SK-N-SH treated with all-trans-retinoic acid at 6 μM for 48 hours (cell line): ENCODE results near the gene RPTN.

ENCODE experiments used
- ATAC-seq: fragments of 200-7000 bp; cut with Tn5 transposase; 3 replicates; pipeline ENCODE4 v1.9.1; 2020; ENCODE audit warnings: mild to moderate bottlenecking, moderate library complexity
- ARNTL ChIP-seq: fragments of 450-650 bp; formaldehyde crosslinking; IDR thresholded peaks from 2 replicates; pipeline ENCODE4 v1.5.0; 2020; ENCODE audit warnings: low read depth, mild to moderate bottlenecking, moderate library complexity, borderline replicate concordance
- BACH2 ChIP-seq: fragments of 250-450 bp; sonication (Bioruptor Pico); IDR thresholded peaks from 2 replicates; pipeline ENCODE4 v1.9.0; 2021; ENCODE audit warnings: mild to moderate bottlenecking, borderline replicate concordance
- CSDC2 ChIP-seq: fragments of 250-450 bp; sonication (Bioruptor Pico); IDR thresholded peaks from 2 replicates; pipeline ENCODE4 v1.5.0; 2020; ENCODE audit warnings: mild to moderate bottlenecking, moderate library complexity
- CSRNP3 ChIP-seq: fragments of 250-450 bp; sonication (Bioruptor Pico); IDR thresholded peaks from 2 replicates; pipeline ENCODE4 v1.5.1; 2021; ENCODE audit warnings: mild to moderate bottlenecking, moderate library complexity
- ESRRG ChIP-seq: fragments of 250-450 bp; sonication (Bioruptor Pico); IDR thresholded peaks from 2 replicates; pipeline ENCODE4 v1.6.1; 2021; ENCODE audit warnings: mild to moderate bottlenecking
- GLIS3 ChIP-seq: fragments of 250-450 bp; sonication (Bioruptor Pico); IDR thresholded peaks from 2 replicates; pipeline ENCODE4 v1.5.0; 2020; ENCODE audit warnings: mild to moderate bottlenecking, moderate library complexity
- ISL1 ChIP-seq: fragments of 250-450 bp; sonication (Bioruptor Pico); IDR thresholded peaks from 2 replicates; pipeline ENCODE4 v2.1.2; 2022; ENCODE audit warnings: mild to moderate bottlenecking, moderate library complexity
- OSR1 ChIP-seq: fragments of 250-450 bp; sonication (Bioruptor Pico); IDR thresholded peaks from 2 replicates; pipeline ENCODE4 v1.8.0; 2022; ENCODE audit warnings: moderate library complexity, mild to moderate bottlenecking, inconsistent platforms
- PATZ1 ChIP-seq: fragments of 250-450 bp; sonication (Bioruptor Pico); IDR thresholded peaks from 2 replicates; pipeline ENCODE4 v1.8.0; 2020; ENCODE audit warnings: mild to moderate bottlenecking, moderate library complexity, borderline replicate concordance
- PPARA ChIP-seq: fragments of 250-450 bp; sonication (Bioruptor Pico); IDR thresholded peaks from 2 replicates; pipeline ENCODE4 v1.5.0; 2020; ENCODE audit warnings: mild to moderate bottlenecking, borderline replicate concordance
- RARB ChIP-seq: fragments of 250-450 bp; sonication (Bioruptor Pico); IDR thresholded peaks from 2 replicates; pipeline ENCODE4 v1.8.0; 2021; ENCODE audit warnings: mild to moderate bottlenecking, moderate library complexity
- SNAI2 ChIP-seq: fragments of 250-450 bp; sonication (Bioruptor Pico); IDR thresholded peaks from 2 replicates; pipeline ENCODE4 v1.5.0; 2020; ENCODE audit warnings: mild to moderate bottlenecking, moderate library complexity
- TCF4 ChIP-seq: fragments of 250-450 bp; sonication (Bioruptor Pico); IDR thresholded peaks from 2 replicates; pipeline ENCODE4 v1.8.0; 2021; ENCODE audit warnings: mild to moderate bottlenecking, moderate library complexity, borderline replicate concordance
- TOX ChIP-seq: fragments of 250-450 bp; sonication (Bioruptor Pico); IDR thresholded peaks from 2 replicates; pipeline ENCODE4 v1.8.0; 2021; ENCODE audit warnings: mild to moderate bottlenecking, moderate library complexity, borderline replicate concordance
- TSHZ2 ChIP-seq: fragments of 250-450 bp; sonication (Bioruptor Pico); IDR thresholded peaks from 2 replicates; pipeline ENCODE4 v1.5.0; 2020; ENCODE audit warnings: mild to moderate bottlenecking, moderate library complexity
- ZC3H10 ChIP-seq: fragments of 250-450 bp; sonication (Bioruptor Pico); IDR thresholded peaks from 2 replicates; pipeline ENCODE4 v1.5.1; 2021; ENCODE audit warnings: mild to moderate bottlenecking, moderate library complexity
- ZFP3 ChIP-seq: fragments of 250-450 bp; sonication (Bioruptor Pico); IDR thresholded peaks from 2 replicates; pipeline ENCODE4 v1.5.0; 2020; ENCODE audit warnings: mild to moderate bottlenecking, moderate library complexity
- ZFP30 ChIP-seq: fragments of 450-650 bp; formaldehyde crosslinking; IDR thresholded peaks from 2 replicates; pipeline ENCODE4 v1.5.0; 2022; ENCODE audit warnings: mild to moderate bottlenecking, moderate library complexity
- ZNF565 ChIP-seq: fragments of 450-650 bp; formaldehyde crosslinking; conservative IDR thresholded peaks from 2 replicates; pipeline ENCODE4 v1.5.0; 2020; ENCODE audit warnings: low read depth, mild to moderate bottlenecking, moderate library complexity
- ZNF70 ChIP-seq: fragments of 450-650 bp; formaldehyde crosslinking; IDR thresholded peaks from 2 replicates; pipeline ENCODE4 v1.5.0; 2020; ENCODE audit warnings: mild to moderate bottlenecking, moderate library complexity
- ZNF8 ChIP-seq: fragments of 450-650 bp; formaldehyde crosslinking; IDR thresholded peaks from 2 replicates; pipeline ENCODE4 v1.5.0; 2020; ENCODE audit warnings: mild to moderate bottlenecking, moderate library complexity

Gene RPTN

GRCh38 chr1:152112101-152112884 lies 46.7 kb downstream of the RPTN start:
- no peak for TF ChIP-seq GLIS3 (CRISPR knock-in tag)
- ATAC-seq = no peak

GRCh38 chr1:152111515-152111968 lies 47.5 kb downstream of the RPTN start:
- TF ChIP-seq ZFP30 (CRISPR knock-in tag) (no peak), TOX (CRISPR knock-in tag) (no peak), ESRRG (CRISPR knock-in tag) (no peak), PATZ1 (no peak), OSR1 (CRISPR knock-in tag) (no peak), CSRNP3 (no peak), BACH2 (CRISPR knock-in tag) (no peak), ZNF70 (CRISPR knock-in tag) (no peak), TSHZ2 (CRISPR knock-in tag) (no peak), ZNF565 (CRISPR knock-in tag) (no peak), ISL1 (no peak), TCF4 (CRISPR knock-in tag) (no peak), SNAI2 (no peak), RARB (CRISPR knock-in tag) (no peak), ZFP3 (no peak), CSDC2 (CRISPR knock-in tag) (no peak), PPARA (CRISPR knock-in tag) (no peak), ARNTL (CRISPR knock-in tag) (no peak), ZC3H10 (CRISPR knock-in tag) (no peak)
- peak; percentile 27 for ATAC-seq

GRCh38 chr1:152110860-152111514 lies 48.0 kb downstream of the RPTN start:
- ATAC-seq = peak; percentile 75
- TF ChIP-seq ZNF8 (CRISPR knock-in tag) = no peak
- TF ChIP-seq PATZ1 = no peak
- TF ChIP-seq TOX (CRISPR knock-in tag) = no peak
- TF ChIP-seq CSRNP3 = no peak
- no peak for TF ChIP-seq ZFP3
